Skeletal muscle satellite cell (primary cell): ENCODE data around the gene GFER.

Experiments used
- H3K27me3 ChIP-seq: 2 replicates; pipeline ENCODE4 v1.7.0; 2013; ENCODE audit warnings: low read length; ENCODE audit not compliant: control insufficient read depth, insufficient read depth
- H3K36me3 ChIP-seq: 2 replicates; pipeline ENCODE4 v1.7.0; 2013; ENCODE audit warnings: mild to moderate bottlenecking, control low read depth, low read length; ENCODE audit not compliant: insufficient read depth
- H3K4me1 ChIP-seq: 2 replicates; pipeline ENCODE4 v1.7.0; 2013; ENCODE audit warnings: low read length; ENCODE audit not compliant: control insufficient read depth, insufficient read depth
- H3K4me2 ChIP-seq: 2 replicates; pipeline ENCODE4 v1.7.0; 2013; ENCODE audit warnings: mild to moderate bottlenecking, low read length
- H3K4me3 ChIP-seq: 2 replicates; pipeline ENCODE4 v1.7.0; 2013; ENCODE audit warnings: low read length
- H3K9ac ChIP-seq: 2 replicates; pipeline ENCODE4 v1.7.0; 2013; ENCODE audit warnings: mild to moderate bottlenecking, low read depth, low read length, moderate library complexity
- H3K9me3 ChIP-seq: replicated peaks from 2 replicates; pipeline ENCODE4 v1.7.0; 2013; ENCODE audit warnings: mild to moderate bottlenecking, control low read depth, low read length

GFER gene

GRCh38 chr16:1979271-1980029 is 4.5 kb upstream of the GFER start:
- Histone ChIP-seq H3K27me3 (peaks cover 33% of the 10 kb centered on the region), H3K9ac (no peak overlapping the region), H3K4me1 (peaks cover 6% of the 10 kb centered on the region), H3K36me3 (peaks cover 46% of the 10 kb centered on the region), H3K9me3 (no peaks in the 10 kb centered on the region), H3K4me3 (no peak overlapping the region), H3K4me2 (no peak overlapping the region)

DNA sequence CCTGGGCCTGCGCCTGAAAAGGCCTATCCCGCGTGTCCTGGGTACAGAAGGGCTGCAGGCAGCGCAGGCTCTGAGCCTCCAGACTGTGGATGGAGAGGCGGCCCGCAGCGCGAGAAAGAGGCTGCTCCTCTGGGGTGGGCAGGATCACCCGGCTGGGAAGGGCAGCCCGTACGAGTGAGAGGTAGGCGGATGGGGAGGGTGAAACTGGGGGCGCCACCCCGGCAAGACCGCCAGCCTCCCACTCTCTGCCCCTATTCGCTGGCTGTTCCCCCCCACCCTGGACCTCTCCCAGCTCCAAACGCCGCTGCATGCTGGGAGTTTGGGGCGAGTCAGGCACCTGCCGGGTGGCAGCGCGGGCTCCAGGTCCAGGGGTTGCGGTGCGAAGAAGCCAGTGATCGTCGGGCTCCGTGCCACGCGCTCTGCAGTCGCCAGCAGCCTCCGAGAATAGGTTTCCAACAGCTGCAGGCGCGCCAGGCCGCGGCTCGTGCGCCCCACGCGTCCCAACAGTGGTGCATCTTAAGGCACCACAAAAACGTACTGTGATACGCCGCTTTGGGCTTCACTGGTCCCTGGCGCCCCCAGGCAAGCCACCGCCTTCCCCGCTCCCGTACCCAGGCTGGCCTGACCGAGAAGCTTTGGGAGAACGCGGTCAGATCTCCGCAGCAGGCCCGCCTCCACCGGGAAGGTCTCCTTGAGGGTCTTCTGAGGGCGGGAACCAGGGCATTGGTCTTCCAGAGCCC is 3.8 kb upstream of the GFER start:
- H3K9me3 ChIP-seq, result no peaks in the 10 kb centered on the region
- peaks cover 33% of the 10 kb centered on the region for H3K27me3 ChIP-seq
- peaks cover 39% of the 10 kb centered on the region for H3K36me3 ChIP-seq
- H3K4me2 ChIP-seq, result no peak overlapping the region
- H3K4me3 ChIP-seq, result no peak overlapping the region
- peaks cover 14% of the 10 kb centered on the region for H3K4me1 ChIP-seq
- no peak overlapping the region for H3K9ac ChIP-seq

DNA sequence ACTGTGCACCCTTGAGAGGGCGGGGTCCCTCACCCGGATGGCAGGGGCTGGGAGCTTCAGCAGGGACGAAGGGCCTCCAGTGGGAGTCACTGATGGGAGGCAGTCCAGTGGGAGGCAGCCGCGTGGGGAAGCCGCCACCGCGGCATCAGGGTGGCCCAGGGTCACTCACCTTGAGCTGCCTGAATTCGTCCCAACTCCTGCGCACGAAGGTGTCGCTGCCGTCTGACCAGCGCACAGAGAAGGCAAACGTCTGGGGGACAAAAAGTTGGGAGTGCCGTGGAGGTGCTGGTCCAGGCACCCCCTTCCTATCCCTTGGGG is 3.3 kb upstream of the GFER start:
- Histone ChIP-seq H3K27me3 (peaks cover 33% of the 10 kb centered on the region), H3K4me2 (no peak overlapping the region), H3K4me1 (peaks cover 19% of the 10 kb centered on the region), H3K9ac (no peak overlapping the region), H3K9me3 (no peaks in the 10 kb centered on the region), H3K4me3 (no peak overlapping the region), H3K36me3 (peaks cover 34% of the 10 kb centered on the region)

- H3K9me3 ChIP-seq, result no peaks in the 10 kb centered on the region
- H3K4me2 ChIP-seq, result no peak within 1 kb of the TSS
- H3K4me3 ChIP-seq, result no peak within 1 kb of the TSS
- H3K4me1 ChIP-seq, result peaks cover 22% of the 10 kb centered on the region
- H3K27me3 ChIP-seq, result peaks cover 33% of the 10 kb centered on the region
- H3K9ac ChIP-seq, result no peak within 1 kb of the TSS
- peaks cover 35% of the 10 kb centered on the region for H3K36me3 ChIP-seq
Measured at GRCh38 chr16:1981398-1981836, 2.6 kb upstream of the GFER start, which contains the start of gene NOXO1. NOXO1 (minus strand) TSS chr16:1981469; CDS start chr16:1981179, 290 bp downstream.

GRCh38 chr16:1982013-1982433 is 2.0 kb upstream of the GFER start:
- Histone ChIP-seq H3K4me1 (peaks cover 22% of the 10 kb centered on the region), H3K4me2 (no peak overlapping the region), H3K9ac (no peak overlapping the region), H3K36me3 (peaks cover 33% of the 10 kb centered on the region), H3K9me3 (no peaks in the 10 kb centered on the region), H3K27me3 (peaks cover 33% of the 10 kb centered on the region), H3K4me3 (no peak overlapping the region)

- Histone ChIP-seq H3K36me3 (peaks cover 25% of the 10 kb centered on the region), H3K27me3 (peaks cover 33% of the 10 kb centered on the region), H3K4me1 (peaks cover 22% of the 10 kb centered on the region), H3K9ac (no peak overlapping the region), H3K4me2 (peak overlapping the region; percentile 96), H3K4me3 (peak overlapping the region; percentile 87), H3K9me3 (no peaks in the 10 kb centered on the region)
Measured at GRCh38 chr16:1982991-1983543, 926 bp upstream of the GFER start.

GRCh38 chr16:1984347-1985225 is 593 bp downstream of the GFER start:
- H3K9me3 ChIP-seq, result no peaks in the 10 kb centered on the region
- peak overlapping the region; percentile 87 for H3K4me3 ChIP-seq
- H3K36me3 ChIP-seq, result peaks cover 14% of the 10 kb centered on the region
- H3K27me3 ChIP-seq, result peaks cover 42% of the 10 kb centered on the region
- H3K4me2 ChIP-seq, result peak overlapping the region; percentile 96
- peak overlapping the region; percentile 85 for H3K9ac ChIP-seq
- peaks cover 22% of the 10 kb centered on the region for H3K4me1 ChIP-seq

DNA sequence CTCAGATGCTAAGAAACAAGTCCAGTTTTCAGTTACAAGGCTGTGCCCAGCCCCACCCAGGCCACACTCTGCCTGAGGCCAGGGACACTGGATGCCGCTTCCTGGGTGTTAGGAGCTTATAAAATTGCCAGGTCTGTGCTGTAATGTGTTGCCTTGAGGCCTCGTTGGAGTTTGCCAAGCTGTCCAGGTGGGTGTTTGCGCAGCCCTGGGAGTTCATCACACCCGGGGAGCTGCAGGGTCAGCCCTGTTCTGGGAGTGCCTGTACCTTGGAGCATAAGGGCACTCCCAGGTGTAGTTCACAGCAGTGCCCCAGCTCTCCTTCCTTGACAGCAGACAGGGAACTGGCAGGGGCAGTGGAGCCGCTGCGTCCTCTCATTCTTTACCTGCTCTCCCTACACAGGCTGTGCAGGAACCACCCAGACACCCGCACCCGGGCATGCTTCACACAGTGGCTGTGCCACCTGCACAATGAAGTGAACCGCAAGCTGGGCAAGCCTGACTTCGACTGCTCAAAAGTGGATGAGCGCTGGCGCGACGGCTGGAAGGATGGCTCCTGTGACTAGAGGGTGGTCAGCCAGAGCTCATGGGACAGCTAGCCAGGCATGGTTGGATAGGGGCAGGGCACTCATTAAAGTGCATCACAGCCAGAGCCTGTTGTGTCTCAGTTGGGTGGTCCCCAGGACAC is 1.6 kb downstream of the GFER start:
- Histone ChIP-seq H3K9me3 (no peaks in the 10 kb centered on the region), H3K36me3 (peaks cover 14% of the 10 kb centered on the region), H3K4me1 (peaks cover 29% of the 10 kb centered on the region), H3K27me3 (peaks cover 36% of the 10 kb centered on the region), H3K9ac (peak overlapping the region; percentile 85), H3K4me3 (peak overlapping the region; percentile 87), H3K4me2 (peak overlapping the region; percentile 96)

DNA sequence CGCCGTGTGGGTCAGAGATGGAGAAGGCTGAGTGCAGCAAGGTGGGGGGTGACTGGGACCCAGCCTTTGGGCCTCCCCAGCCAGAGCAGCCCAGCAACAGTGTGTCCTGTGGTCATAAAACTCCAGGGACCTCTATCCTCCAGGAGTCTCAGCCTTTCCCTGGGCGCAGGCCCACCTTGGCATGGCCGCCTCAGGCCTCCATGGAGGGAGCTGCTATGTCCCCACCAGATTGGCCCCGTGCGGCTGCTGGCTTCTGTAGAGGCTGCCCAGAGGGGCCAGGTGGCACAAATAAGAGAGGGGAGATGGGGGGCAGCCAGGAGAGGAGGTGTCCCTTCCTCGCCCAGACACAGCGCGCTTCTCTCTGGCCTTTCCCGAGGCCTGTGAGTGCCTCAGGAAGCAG is 3.2 kb downstream of the GFER start:
- peaks cover 34% of the 10 kb centered on the region for H3K27me3 ChIP-seq
- H3K4me2 ChIP-seq, result no peak overlapping the region
- H3K9ac ChIP-seq, result no peak overlapping the region
- no peaks in the 10 kb centered on the region for H3K9me3 ChIP-seq
- no peak overlapping the region for H3K4me3 ChIP-seq
- H3K36me3 ChIP-seq, result peaks cover 14% of the 10 kb centered on the region
- peaks cover 34% of the 10 kb centered on the region for H3K4me1 ChIP-seq

GRCh38 chr16:1989209-1990100 is 5.5 kb downstream of the GFER start, which contains the start of gene SYNGR3:
SYNGR3 (plus strand) TSS chr16:1989970; CDS start chr16:1990103, 133 bp downstream.
- Histone ChIP-seq H3K4me1 (peaks cover 33% of the 10 kb centered on the region), H3K27me3 (peaks cover 28% of the 10 kb centered on the region), H3K36me3 (peaks cover 14% of the 10 kb centered on the region), H3K9ac (no peak within 1 kb of the TSS), H3K9me3 (no peaks in the 10 kb centered on the region), H3K4me2 (peak within 1 kb of the TSS; percentile 56), H3K4me3 (no peak within 1 kb of the TSS)
